Mononuclear cell (primary cell): ENCODE results near the gene RP9. TPM values are rescaled to one million over a fixed set of nuclear protein-coding genes. Genes with fewer than 3 reads are reported as not detected.
"Not testable (repeated sequence)": the region's sequence is repeated elsewhere in the genome, so short reads cannot be mapped to it uniquely, and the experiment has no call there.

ENCODE experiments used
- H3K27me3 ChIP-seq: 2 replicates; pipeline ENCODE4 v1.6.0; 2011; ENCODE audit warnings: low read length, control low read depth; ENCODE audit not compliant: insufficient read depth
- H3K4me1 ChIP-seq: 2 replicates; pipeline ENCODE4 v1.5.1; 2011; ENCODE audit warnings: mild to moderate bottlenecking, low read length, control low read depth; ENCODE audit not compliant: insufficient read depth
- H3K4me3 ChIP-seq: 2 replicates; pipeline ENCODE4 v1.5.1; 2011; ENCODE audit warnings: mild to moderate bottlenecking, low read length, moderate library complexity
- H3K9me3 ChIP-seq: 2 replicates; pipeline ENCODE4 v1.5.1; 2011; ENCODE audit warnings: low read depth, mild to moderate bottlenecking, control low read depth, low read length
- total RNA-seq: library from RNA; depleted of rRNA; stranded (reverse); fragments of >200 nt; gene quantifications from one replicate; pipeline ENCODE4 v1.2.3, GENCODE V29; 2012

The RP9 gene
- total RNA-seq, 1 donor, result 9.4 TPM

DNA sequence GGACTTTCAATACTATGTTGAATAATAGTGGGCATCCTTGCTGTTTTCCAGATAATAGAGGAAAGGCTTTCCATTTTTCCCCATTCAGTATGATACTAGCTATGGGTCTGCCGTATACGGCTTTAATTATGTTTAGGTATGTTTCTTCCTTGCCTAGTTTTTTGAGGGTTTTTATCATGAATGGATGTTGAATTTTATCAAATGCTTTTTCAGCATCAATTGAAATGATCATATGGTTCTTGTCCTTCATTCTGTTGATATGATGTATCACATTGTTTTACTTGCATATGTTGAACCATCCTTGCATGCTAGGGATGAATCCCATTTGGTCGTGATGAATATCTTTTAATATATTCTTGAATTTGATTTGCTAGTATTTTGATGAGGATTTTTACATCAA is 9.2 kb upstream of the RP9 start:
- Histone ChIP-seq H3K27me3 (peaks cover 9% of the 10 kb centered on the region), H3K9me3 (peaks cover 12% of the 10 kb centered on the region), H3K4me3 (no peak overlapping the region), H3K4me1 (no peaks in the 10 kb centered on the region)

DNA sequence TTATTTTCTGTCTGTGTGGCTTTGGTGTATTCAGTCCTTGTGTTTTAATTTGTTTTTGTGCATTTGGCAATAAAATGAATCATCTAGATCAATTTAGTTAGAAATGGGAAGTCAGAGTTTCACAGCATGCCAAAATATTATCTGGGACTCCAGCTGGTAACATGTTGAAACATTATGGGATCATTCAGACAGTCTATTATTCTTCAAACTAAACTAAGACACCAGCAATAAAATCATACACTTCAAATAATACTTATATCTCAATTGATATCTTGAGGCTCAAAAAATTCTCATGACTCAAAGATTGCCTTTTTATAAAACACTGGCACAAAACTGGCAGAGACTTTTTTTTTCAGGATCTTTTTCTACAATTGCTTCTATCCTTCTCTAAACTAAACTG is 5.8 kb upstream of the RP9 start:
- Histone ChIP-seq H3K9me3 (peaks cover 12% of the 10 kb centered on the region), H3K27me3 (peaks cover 6% of the 10 kb centered on the region), H3K4me3 (no peak overlapping the region), H3K4me1 (no peaks in the 10 kb centered on the region)

DNA sequence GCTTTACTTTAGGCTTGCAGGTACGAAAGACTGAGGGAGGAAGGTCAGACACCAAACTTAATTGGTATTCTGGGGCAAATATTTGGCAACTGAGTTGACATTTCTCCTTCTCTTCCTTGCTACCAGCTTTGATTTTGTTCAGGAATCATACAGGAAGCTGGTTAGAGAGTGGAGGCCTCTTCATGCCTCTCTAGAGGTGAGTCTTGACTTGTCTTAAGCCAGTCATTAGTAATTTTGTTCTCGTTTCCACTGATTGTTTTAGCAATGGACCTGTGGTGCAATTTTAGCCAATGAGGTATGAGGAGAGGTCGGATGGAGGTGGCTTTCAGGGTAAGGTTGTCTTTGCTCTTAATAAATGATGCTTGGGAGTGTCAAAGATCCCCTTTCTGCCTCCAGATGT is 2.4 kb upstream of the RP9 start:
- Histone ChIP-seq H3K4me1 (peaks cover 29% of the 10 kb centered on the region), H3K9me3 (no peaks in the 10 kb centered on the region), H3K4me3 (no peak overlapping the region), H3K27me3 (no peaks in the 10 kb centered on the region)

- peak overlapping the region; percentile 90 for H3K4me3 ChIP-seq
- no peaks in the 10 kb centered on the region for H3K9me3 ChIP-seq
- H3K27me3 ChIP-seq, result no peaks in the 10 kb centered on the region
- peaks cover 34% of the 10 kb centered on the region for H3K4me1 ChIP-seq
These were observed 594 bp upstream of the RP9 start for GRCh38 chr7:33109758-33110238.

GRCh38 chr7:33108554-33109004 is 625 bp downstream of the RP9 start:
- H3K4me3 ChIP-seq, result peak overlapping the region; percentile 90

GRCh38 chr7:33107136-33108066 is 1.8 kb downstream of the RP9 start:
- H3K4me1 ChIP-seq, result peaks cover 39% of the 10 kb centered on the region
- H3K27me3 ChIP-seq, result no peaks in the 10 kb centered on the region
- H3K9me3 ChIP-seq, result no peaks in the 10 kb centered on the region
- H3K4me3 ChIP-seq, result no peak overlapping the region

More at GRCh38 chr7:33108554-33109004, 625 bp downstream of the RP9 start:
- Histone ChIP-seq H3K27me3 (no peaks in the 10 kb centered on the region), H3K4me1 (peaks cover 34% of the 10 kb centered on the region), H3K9me3 (no peaks in the 10 kb centered on the region)

GRCh38 chr7:33101906-33102305 is 7.3 kb downstream of the RP9 start:
- Histone ChIP-seq H3K4me1 (peaks cover 18% of the 10 kb centered on the region), H3K4me3 (no peak overlapping the region), H3K27me3 (no peaks in the 10 kb centered on the region), H3K9me3 (no peaks in the 10 kb centered on the region)

GRCh38 chr7:33100770-33101169 is 8.4 kb downstream of the RP9 start:
- Histone ChIP-seq H3K4me1 (peaks cover 11% of the 10 kb centered on the region), H3K27me3 (no peaks in the 10 kb centered on the region), H3K9me3 (no peaks in the 10 kb centered on the region), H3K4me3 (no peak overlapping the region)

GRCh38 chr7:33099154-33099940 is 9.9 kb downstream of the RP9 start:
- H3K4me3 ChIP-seq, result no peak overlapping the region
- H3K9me3 ChIP-seq, result no peaks in the 10 kb centered on the region

GRCh38 chr7:33094745-33095275 is 14.4 kb downstream of the RP9 start:
- not testable (repeated sequence) for H3K4me1 ChIP-seq, H3K27me3 ChIP-seq, H3K4me3 ChIP-seq, H3K9me3 ChIP-seq

More at GRCh38 chr7:33099154-33099940, 9.9 kb downstream of the RP9 start:
- Histone ChIP-seq H3K4me1 (peaks cover 11% of the 10 kb centered on the region), H3K27me3 (no peaks in the 10 kb centered on the region)

GRCh38 chr7:33093266-33093665 is 15.9 kb downstream of the RP9 start:
- H3K27me3 ChIP-seq, result no peaks in the 10 kb centered on the region
- H3K9me3 ChIP-seq, result no peaks in the 10 kb centered on the region
- no peak overlapping the region for H3K4me3 ChIP-seq
- no peaks in the 10 kb centered on the region for H3K4me1 ChIP-seq

- no peaks in the 10 kb centered on the region for H3K4me1 ChIP-seq
- H3K27me3 ChIP-seq, result no peaks in the 10 kb centered on the region
- no peak overlapping the region for H3K4me3 ChIP-seq
- H3K9me3 ChIP-seq, result no peaks in the 10 kb centered on the region
These were observed 17.5 kb downstream of the RP9 start for GRCh38 chr7:33091641-33092191.

- Histone ChIP-seq H3K9me3 (no peaks in the 10 kb centered on the region), H3K27me3 (no peaks in the 10 kb centered on the region), H3K4me3 (no peak overlapping the region), H3K4me1 (no peaks in the 10 kb centered on the region)
These were observed 18.1 kb downstream of the RP9 start for GRCh38 chr7:33091111-33091531.

DNA sequence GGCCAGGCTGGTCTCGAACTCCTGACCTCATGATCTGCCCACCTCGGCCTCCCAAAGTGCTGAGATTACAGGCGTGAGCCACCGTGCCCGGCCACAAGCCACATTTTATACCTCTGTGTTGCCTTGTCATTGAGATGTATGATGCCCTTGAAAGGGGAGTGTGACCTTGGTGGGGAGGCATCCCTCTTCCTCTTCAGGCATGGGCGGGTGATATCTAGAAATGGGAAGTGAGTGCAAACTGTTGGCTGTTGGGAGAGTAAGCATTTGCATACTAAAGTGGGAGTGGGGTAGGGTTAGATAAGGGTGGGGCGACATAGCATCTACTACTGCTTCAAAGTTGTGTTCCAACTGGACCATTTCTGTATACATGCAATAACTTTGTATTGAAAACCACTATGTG is 20.1 kb downstream of the RP9 start:
- Histone ChIP-seq H3K4me3 (no peak overlapping the region), H3K9me3 (no peaks in the 10 kb centered on the region), H3K4me1 (no peaks in the 10 kb centered on the region), H3K27me3 (no peaks in the 10 kb centered on the region)

- no peaks in the 10 kb centered on the region for H3K9me3 ChIP-seq
- no peak overlapping the region for H3K4me3 ChIP-seq
- no peaks in the 10 kb centered on the region for H3K27me3 ChIP-seq
- H3K4me1 ChIP-seq, result no peaks in the 10 kb centered on the region
These were observed 21.3 kb downstream of the RP9 start for GRCh38 chr7:33087858-33088257.
